ENCODE data around the gene VPS37C. TPM values are rescaled to one million over a fixed set of nuclear protein-coding genes. Genes with fewer than 3 reads are reported as not detected.

The VPS37C gene
- polyA plus RNA-seq, 2 of the 4 experiments (the other 2 are of a cell fraction): 8.9 to 11.3 TPM

DNA sequence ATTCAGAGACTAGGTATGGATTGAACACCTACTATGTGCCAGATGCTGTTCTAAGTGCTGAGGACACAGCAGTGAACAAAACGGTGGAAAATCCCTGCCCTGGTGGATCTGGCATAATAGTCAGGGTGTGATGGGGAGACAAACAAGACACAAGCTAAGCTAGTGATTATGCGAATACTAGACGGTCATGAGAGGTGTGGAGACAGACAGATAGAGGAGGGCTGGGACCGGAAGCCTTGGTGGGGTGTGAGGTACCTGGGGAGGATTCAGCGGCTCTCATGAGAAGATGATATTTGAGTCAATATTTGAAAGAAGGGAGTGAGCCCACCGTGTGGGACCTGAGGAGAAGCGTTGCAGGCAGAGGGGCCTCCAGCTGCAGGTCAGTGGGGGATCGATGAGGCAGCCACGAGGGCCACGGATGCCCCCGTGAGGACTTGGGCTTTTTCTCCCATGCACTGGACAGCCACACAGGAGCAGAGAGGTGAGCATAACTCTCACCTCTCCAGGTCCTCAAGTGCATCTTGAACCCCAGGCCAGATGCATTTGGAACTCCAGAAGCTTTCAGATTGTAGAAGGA lies 54.2 kb downstream of the VPS37C start:
- ChIA-PET POLR2A (no interaction called here), CTCF (interaction anchor here (1.4 kb wide), 1 partner anchor 11 kb away, joined by 3 read pairs; no protein-coding TSS in a partner anchor)

More for the DNA sequence above, 54.2 kb downstream of the VPS37C start:
- WGBS (ENCODE audit: missing lambda C conversion rate): 62% methylated on average over 11 of the region's 11 CpGs
- H3K9me3 ChIP-seq: no peaks in the 10 kb centered on the region
- FAIRE-seq (no peak), ATAC-seq (no peak), DNase-seq (ENCODE audit: low read depth in 1 of 2, low spot score in 1 of 2) (no peak)
- no peak overlapping the region for H3K27ac ChIP-seq
- no peak overlapping the region for H3K4me3 ChIP-seq
- no peaks in the 10 kb centered on the region for H3K4me1 ChIP-seq
- TF ChIP-seq HMGXB4 (CRISPR knock-in tag; IDR thresholded peaks at IDR 0.05; ENCODE audit: borderline replicate concordance): no peak
- TF ChIP-seq EHMT2 (IDR thresholded peaks at IDR 0.05; ENCODE audit: low read depth): no peak
- TF ChIP-seq JUN (IDR thresholded peaks at IDR 0.05): no peak
- no peak for TF ChIP-seq NFE2L2 (conservative IDR thresholded peaks at IDR 0.05; ENCODE audit: low read length)
- TF ChIP-seq REST (IDR thresholded peaks at IDR 0.05): no peak
- TF ChIP-seq POLR2AphosphoS2 (conservative IDR thresholded peaks at IDR 0.05; ENCODE audit: low read length): no peak
- TF ChIP-seq, protein P1, sequence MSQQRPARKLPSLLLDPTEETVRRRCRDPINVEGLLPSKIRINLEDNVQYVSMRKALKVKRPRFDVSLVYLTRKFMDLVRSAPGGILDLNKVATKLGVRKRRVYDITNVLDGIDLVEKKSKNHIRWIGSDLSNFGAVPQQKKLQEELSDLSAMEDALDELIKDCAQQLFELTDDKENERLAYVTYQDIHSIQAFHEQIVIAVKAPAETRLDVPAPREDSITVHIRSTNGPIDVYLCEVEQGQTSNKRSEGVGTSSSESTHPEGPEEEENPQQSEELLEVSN (IDR thresholded peaks at IDR 0.05; ENCODE audit: borderline replicate concordance, low read depth): no peak
- no peak for TF ChIP-seq TFCP2L1 (CRISPR knock-in tag; IDR thresholded peaks at IDR 0.05)
- no peak for TF ChIP-seq KDM5A (IDR thresholded peaks at IDR 0.05)
- TF ChIP-seq CBX2 (IDR thresholded peaks at IDR 0.05; ENCODE audit: borderline replicate concordance, low read depth): no peak
- TF ChIP-seq RAD21 (conservative IDR thresholded peaks at IDR 0.05 in 1 of 2, IDR thresholded peaks at IDR 0.05 in 1 of 2): no peak
- TF ChIP-seq FOSL2 (IDR thresholded peaks at IDR 0.05): no peak
- no peak for TF ChIP-seq FOSL2 (CRISPR knock-in tag; IDR thresholded peaks at IDR 0.05)
- TF ChIP-seq HOXB5 (CRISPR knock-in tag; IDR thresholded peaks at IDR 0.05): no peak
- TF ChIP-seq RFX5 (IDR thresholded peaks at IDR 0.05): no peak
- TF ChIP-seq ELK1 (IDR thresholded peaks at IDR 0.05; ENCODE audit: low read depth, low read length): no peak
- TF ChIP-seq, protein P2, sequence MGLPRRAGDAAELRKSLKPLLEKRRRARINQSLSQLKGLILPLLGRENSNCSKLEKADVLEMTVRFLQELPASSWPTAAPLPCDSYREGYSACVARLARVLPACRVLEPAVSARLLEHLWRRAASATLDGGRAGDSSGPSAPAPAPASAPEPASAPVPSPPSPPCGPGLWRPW (IDR thresholded peaks at IDR 0.05): no peak
- no peak overlapping the region for H3K4me2 ChIP-seq
